NCI-H1105 treated with DMSO at 0.1 percent for 48 hours (cell line): ENCODE data around the gene THUMPD2.
A peak's percentile ranks its signal among the peaks of the same experiment; 100 is the strongest.
"Not testable (repeated sequence)": the region's sequence is repeated elsewhere in the genome, so short reads cannot be mapped to it uniquely, and the experiment has no call there.

Experiments used
- DNase-seq: peaks from one replicate; lab custom pipeline; 2025; lab: John Stamatoyannopoulos, UW

THUMPD2 gene

DNA sequence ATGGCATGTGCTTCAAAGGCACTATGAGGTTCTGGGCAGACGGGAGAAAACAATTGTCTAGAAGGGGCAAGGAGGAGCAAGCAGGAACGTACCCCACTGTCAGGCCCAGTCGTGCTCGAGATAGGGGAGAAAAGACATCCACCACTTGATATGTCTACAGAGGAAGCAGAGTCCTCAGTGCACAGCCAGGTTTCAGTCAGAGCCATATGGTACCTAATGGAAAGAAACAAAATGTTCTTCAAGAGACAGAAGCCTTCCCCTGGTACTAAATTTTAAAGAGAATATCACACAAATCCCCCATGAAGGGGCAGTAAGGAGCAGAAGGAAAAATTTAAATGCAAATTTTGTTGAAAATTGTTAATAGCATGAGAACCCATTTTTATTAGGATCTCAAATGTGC lies 21.9 kb downstream of the THUMPD2 start:
- DNase-seq, result no peak

- no peak for DNase-seq
These were observed 23.6 kb downstream of the THUMPD2 start for GRCh38 chr2:39755466-39755865.

GRCh38 chr2:39743269-39743776 lies 35.7 kb downstream of the THUMPD2 start:
- peak; percentile 4 for DNase-seq

DNA sequence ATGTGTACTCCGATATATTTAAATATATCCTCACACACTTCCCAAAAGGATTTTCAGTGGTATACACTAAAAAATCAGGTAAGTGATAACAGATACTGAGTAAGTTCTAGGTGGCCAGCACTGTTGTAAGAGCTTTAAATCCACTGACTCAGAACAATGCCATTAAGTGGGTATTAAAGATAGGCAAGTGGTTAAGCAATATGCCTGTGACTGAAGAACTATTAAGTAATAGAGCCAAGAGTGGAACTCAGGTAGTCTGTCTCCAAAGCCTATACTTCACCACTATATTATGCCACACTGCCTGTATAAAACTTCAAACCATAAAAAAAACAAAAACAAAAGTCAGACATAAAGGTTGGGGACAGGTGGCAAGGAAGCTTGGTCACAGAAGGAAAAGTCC lies 37.2 kb downstream of the THUMPD2 start:
- no peak for DNase-seq

DNA sequence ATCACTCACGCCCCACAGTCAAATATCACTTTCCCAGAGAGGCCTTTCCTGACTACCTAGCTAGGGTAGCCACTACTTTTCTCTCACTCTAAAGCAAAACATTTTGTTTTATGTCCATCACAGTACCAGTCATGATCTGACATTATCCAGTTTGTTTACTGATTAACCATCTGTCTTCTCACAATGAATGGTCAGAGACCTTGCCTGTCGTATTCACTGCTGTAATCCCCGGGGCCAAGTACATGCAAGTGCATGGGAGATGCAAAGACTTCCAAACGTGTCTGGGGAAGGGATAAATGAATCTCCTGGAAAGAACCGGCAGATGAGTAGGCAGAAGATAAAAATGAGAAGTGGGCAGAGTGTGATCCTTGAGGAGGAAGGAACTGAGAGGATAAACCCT lies 39.7 kb downstream of the THUMPD2 start:
- DNase-seq, result no peak

DNA sequence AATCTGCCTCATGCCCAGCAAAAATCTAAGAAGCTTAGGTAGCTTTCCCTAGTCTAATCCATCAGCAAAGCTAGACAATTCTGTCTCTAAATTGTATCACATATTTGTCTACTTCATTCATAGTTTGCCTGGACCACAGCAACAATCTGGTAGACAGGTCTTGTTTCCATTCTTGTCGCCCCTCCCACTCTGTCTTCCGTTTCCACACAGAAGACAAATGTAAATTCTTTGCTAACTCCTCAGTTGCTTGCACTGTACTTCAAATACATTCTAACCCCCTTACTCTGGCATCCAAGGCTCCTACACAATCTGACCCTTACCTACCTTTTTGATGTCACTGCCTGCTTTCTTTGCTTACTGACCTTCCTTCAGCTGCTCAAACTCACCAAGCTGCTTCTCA lies 40.1 kb downstream of the THUMPD2 start:
- DNase-seq, result no peak

GRCh38 chr2:39737661-39738060 lies 41.4 kb downstream of the THUMPD2 start:
- no peak for DNase-seq

DNA sequence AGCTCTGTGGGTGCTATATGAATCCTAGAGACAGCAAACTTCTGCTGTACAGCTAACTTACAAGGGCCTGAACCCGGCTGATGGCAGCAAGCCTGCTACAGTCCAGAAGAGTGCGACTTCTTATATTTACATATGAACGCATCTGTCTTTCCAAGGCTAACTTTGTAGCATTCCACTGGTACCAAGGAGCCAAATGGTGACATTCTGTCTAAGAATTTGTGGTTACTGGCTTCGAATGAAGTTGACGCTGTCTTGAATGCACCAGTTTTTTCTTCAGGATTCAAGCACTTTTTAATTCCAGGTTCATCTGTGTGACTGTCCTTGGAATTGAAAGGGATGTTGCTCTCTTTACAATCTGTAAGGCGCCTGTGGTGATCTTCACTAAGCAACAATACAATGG lies 42.4 kb downstream of the THUMPD2 start:
- DNase-seq, result no peak

- no peak for DNase-seq
These were observed 43.4 kb downstream of the THUMPD2 start for GRCh38 chr2:39735648-39736047.

GRCh38 chr2:39734445-39734844 lies 44.6 kb downstream of the THUMPD2 start:
- DNase-seq, result no peak

- DNase-seq, result no peak
These were observed 45.9 kb downstream of the THUMPD2 start for GRCh38 chr2:39733070-39733674.

- peak; percentile 51 for DNase-seq
These were observed 46.6 kb downstream of the THUMPD2 start for GRCh38 chr2:39732482-39732881.

DNA sequence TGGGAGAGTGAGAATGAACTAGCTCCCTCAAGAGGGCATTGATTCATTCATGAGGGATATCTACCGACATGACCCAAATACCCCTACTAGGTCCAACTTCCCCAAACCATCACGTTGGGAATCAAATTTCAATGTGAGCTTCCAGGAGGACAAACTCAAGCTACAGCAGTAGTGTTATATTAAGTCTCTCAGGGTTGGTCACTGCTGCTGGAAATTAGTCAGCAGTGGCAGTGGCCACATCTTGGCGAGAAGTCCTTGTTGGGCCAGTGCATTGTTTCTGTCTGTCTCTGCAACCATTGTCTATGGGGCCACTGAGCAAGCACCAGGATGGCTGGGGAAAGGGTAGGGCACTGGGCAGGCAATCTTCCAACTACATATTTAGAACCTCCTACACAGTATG lies 47.5 kb downstream of the THUMPD2 start:
- DNase-seq, result no peak

DNA sequence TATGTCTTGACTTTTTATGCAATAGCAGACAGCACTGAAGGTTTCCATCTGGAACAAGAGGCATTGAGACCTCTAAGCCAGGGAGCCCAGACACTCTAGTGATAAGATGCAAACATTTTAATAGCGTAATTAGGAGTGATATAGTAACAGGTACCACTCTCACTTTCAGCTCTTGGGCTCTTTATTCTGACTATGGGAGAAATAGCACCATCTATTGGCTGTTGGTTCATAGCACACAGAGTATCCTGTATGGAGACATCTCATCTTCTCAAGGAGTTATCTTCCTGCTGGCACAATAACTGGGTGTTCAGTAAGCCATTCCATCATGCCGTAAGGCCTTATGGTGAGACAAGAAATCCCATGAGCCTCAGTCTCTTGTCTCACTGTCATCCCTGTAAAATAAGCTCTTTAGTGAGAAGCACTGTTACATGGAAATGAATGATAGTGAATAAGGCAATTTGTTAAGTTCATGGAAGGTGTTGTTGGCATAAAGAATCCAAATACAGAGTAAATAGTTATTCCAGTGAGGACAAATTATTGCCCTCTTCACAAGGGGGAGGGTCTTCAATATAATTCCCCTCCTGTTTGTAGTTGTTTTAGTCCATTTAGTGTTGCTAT lies 48.3 kb downstream of the THUMPD2 start:
- peak; percentile 19 for DNase-seq

- DNase-seq, result no peak
These were observed 48.8 kb downstream of the THUMPD2 start for GRCh38 chr2:39730276-39730675.

- DNase-seq, result no peak
These were observed 50.1 kb downstream of the THUMPD2 start for GRCh38 chr2:39728941-39729351.

DNA sequence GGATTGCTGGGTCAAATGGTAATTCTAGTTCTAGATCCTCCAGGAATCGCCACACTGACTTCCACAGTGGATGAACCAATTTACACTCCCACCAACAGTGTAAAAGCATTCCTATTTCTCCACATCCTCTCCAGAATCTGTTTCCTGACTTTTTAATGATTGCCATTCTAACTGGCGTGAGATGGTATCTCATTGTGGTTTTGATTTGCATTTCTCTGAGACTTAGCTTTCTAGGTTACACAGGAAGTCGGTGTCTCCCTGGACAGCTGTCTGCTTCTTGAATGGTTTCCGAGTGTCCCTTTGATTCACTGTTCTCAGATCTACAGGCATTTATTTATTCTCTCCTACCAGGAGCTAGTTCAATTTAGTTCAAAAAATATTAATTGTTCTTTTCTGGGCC lies 51.0 kb downstream of the THUMPD2 start:
- DNase-seq, result not testable (repeated sequence)

GRCh38 chr2:39725401-39725800 lies 53.7 kb downstream of the THUMPD2 start:
- DNase-seq, result no peak

DNA sequence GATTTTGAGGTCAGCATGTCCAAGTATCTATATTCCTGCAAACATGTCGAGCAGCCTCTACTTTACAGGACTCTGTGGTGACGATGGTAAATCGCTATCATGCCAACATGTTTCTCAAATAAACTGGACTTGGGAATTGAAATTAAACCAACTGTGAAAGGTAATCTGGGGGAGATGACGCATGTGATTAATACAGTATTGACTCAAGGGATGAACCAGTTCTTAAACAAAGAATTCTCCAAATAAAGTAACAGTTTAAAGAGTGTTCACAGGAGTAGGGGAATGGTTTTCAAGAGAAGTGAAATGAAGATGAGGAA lies 54.3 kb downstream of the THUMPD2 start:
- DNase-seq, result no peak

DNA sequence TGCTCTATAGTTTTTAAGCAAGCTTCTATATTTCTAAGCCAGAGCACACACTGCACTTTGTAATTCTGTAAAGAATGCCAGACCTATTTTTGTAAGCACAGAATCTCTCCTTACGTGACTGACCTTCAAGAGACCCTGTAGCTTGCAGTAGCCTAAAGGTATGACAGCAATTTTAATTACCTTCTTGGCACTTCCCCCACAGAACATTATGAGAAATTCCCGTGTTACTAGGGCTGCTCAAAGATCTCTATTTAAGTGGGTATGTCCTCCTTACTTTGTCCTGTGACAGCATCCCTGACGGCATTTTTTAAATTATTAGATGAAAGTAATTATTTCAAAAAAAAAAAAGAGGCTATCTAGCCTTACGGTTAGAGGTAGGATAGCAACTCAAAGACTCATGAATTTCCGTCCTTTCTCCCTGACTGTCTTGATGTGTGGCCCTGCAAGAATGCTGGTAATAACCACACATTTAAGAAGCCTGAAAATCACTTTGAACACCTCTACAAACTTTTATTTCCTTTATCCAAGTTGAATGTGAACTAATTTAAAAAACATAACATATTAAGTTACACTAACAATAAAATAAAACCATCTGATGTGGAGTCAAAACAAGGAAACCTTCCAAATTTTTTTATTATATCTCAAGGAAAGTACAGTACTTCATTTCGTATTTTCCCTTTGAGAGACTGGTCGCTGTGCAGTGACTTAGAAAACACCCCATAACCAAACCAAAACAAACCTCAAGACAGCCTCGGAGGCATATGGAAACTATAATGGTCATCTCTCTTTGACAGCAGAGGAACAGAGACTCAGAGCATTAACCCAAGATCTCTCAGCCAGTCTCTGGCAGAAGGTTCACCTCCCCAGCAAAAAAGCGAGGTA lies 54.9 kb downstream of the THUMPD2 start:
- no peak for DNase-seq

- DNase-seq, result no peak
These were observed 55.6 kb downstream of the THUMPD2 start for GRCh38 chr2:39723497-39723896.

DNA sequence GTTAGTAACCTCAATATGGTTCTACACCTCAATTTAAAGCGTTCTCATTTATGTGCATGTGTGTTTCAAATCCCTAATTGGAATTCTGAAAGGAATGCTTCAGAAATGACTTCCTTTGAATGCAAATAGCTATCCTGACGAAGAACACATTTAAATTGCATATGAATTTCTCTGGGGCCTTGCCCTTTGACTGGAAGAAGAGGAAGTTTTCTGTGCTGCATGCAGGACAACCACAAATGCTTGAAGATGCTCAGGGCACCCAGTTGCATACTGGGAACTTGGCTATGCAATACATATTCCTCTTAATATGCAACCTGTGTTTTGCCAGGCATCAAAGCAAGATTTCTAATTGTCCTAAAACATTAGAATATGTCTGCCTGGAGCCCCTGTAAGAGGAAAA lies 58.1 kb downstream of the THUMPD2 start:
- no peak for DNase-seq

DNA sequence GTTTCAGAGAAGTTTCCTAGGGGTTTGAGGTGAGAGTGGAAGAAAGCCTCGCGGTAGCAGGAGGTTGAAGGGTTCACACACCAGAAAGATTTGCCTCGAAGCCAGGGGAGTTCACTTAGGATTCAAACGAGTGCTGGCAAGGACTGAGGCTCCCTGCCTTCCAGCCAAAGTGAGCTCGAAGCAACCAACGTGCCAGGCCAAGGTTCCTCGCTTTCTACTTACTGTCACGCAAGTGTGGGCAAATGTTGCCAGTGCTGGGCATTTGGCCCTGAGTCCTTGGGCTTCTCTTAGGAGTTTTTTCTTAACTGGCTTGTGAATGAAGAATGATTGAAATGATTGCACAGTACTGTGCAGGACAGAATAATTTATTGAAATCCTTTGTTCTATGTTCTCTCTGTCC lies 59.7 kb downstream of the THUMPD2 start:
- no peak for DNase-seq
